HG02884 (cell line): ENCODE measurements around the gene ARHGEF12.
A peak's percentile ranks its signal among the peaks of the same experiment; 100 is the strongest.

ENCODE experiments used
- ATAC-seq: cut with Tn5 transposase; IDR thresholded peaks from one replicate; pipeline ENCODE4 v1.9.1; 2021; ENCODE audit warnings: mild to moderate bottlenecking, moderate library complexity; ENCODE audit not compliant: unreplicated experiment

The ARHGEF12 gene

GRCh38 chr11:120317689-120318480 lies 18.3 kb upstream of the ARHGEF12 start:
- no peak for ATAC-seq

- no peak for ATAC-seq
Measured at GRCh38 chr11:120318906-120319305, 17.3 kb upstream of the ARHGEF12 start.

- ATAC-seq = peak; percentile 51
Measured at GRCh38 chr11:120324932-120325810, 11.0 kb upstream of the ARHGEF12 start, which contains the start of gene TLCD5. TSS of gene TLCD5 (plus strand) at chr11:120325299. CDS start at chr11:120327442, 2,143 bp downstream.

GRCh38 chr11:120326228-120326627 lies 10.0 kb upstream of the ARHGEF12 start:
- ATAC-seq = no peak

- ATAC-seq = no peak
Measured at GRCh38 chr11:120326845-120327281, 9.3 kb upstream of the ARHGEF12 start.

GRCh38 chr11:120327311-120327710 lies 8.9 kb upstream of the ARHGEF12 start:
- ATAC-seq = no peak

GRCh38 chr11:120329556-120329955 lies 6.7 kb upstream of the ARHGEF12 start:
- ATAC-seq = no peak

GRCh38 chr11:120330045-120330444 lies 6.2 kb upstream of the ARHGEF12 start:
- ATAC-seq = no peak

GRCh38 chr11:120331301-120331996 lies 4.8 kb upstream of the ARHGEF12 start:
- no peak for ATAC-seq

- no peak for ATAC-seq
Measured at GRCh38 chr11:120332822-120333716, 3.1 kb upstream of the ARHGEF12 start.

GRCh38 chr11:120333801-120334200 lies 2.4 kb upstream of the ARHGEF12 start:
- no peak for ATAC-seq

GRCh38 chr11:120334332-120334731 lies 1.9 kb upstream of the ARHGEF12 start:
- no peak for ATAC-seq

GRCh38 chr11:120334894-120335462 lies 1.2 kb upstream of the ARHGEF12 start:
- ATAC-seq = no peak

GRCh38 chr11:120335556-120335907 lies 681 bp upstream of the ARHGEF12 start:
- ATAC-seq = no peak

- ATAC-seq = peak; percentile 19
Measured at GRCh38 chr11:120336641-120337354, 585 bp downstream of the ARHGEF12 start.

- no peak for ATAC-seq
Measured at GRCh38 chr11:120337355-120338106, 1.3 kb downstream of the ARHGEF12 start.

- no peak for ATAC-seq
Measured at GRCh38 chr11:120338107-120338933, 2.1 kb downstream of the ARHGEF12 start.
